Gastroesophageal sphincter (tissue), 4 donors: Measurements from ENCODE around the gene KRTAP4-5. TPM values are rescaled to one million over a fixed set of nuclear protein-coding genes. Genes with fewer than 3 reads are reported as not detected.
"Not testable (repeated sequence)": the region's sequence is repeated elsewhere in the genome, so short reads cannot be mapped to it uniquely, and the experiment has no call there.

ENCODE experiments used
- ATAC-seq: fragments of 150-250 bp; one replicate; pipeline ENCODE4 v1.9.1; 2016; ENCODE audit warnings: mild to moderate bottlenecking, moderate library complexity
- H3K27ac ChIP-seq, 4 donors: fragments of 200-600 bp; sonication (generic) in 3 of 4; 1 replicate in 3 of 4; 2 replicates in 1 of 4; pipeline ENCODE4 v1.5.1; 2016 to 2019
- H3K27me3 ChIP-seq: fragments of 200-600 bp; sonication (generic); one replicate; pipeline ENCODE4 v1.5.1; 2019
- H3K36me3 ChIP-seq, 2 donors: fragments of 200-600 bp; sonication (generic); one replicate each; pipeline ENCODE4 v1.5.1; 2019; ENCODE audit warnings: control low read depth in 1 of 2
- H3K4me1 ChIP-seq, 3 donors: fragments of 200-600 bp; sonication (generic); 1 replicate in 2 of 3; 2 replicates in 1 of 3; pipeline ENCODE4 v1.5.1; 2016 to 2019; ENCODE audit warnings: control low read depth in 2 of 3
- H3K4me3 ChIP-seq, 2 donors: fragments of 200-600 bp; sonication (generic); one replicate each; pipeline ENCODE4 v1.5.1; 2019; ENCODE audit warnings: mild to moderate bottlenecking in 1 of 2, moderate library complexity in 1 of 2
- H3K9me3 ChIP-seq, 3 donors: fragments of 200-600 bp; sonication (generic); one replicate each; pipeline ENCODE4 v1.5.1; 2017 to 2019; ENCODE audit warnings: control low read depth in 2 of 3
- CTCF ChIP-seq, 4 experiments: fragments of 200-600 bp in 2 of 4; fragments of 450-650 bp in 2 of 4; sonication (generic) in 1 of 4; IDR thresholded peaks; one replicate each; pipeline ENCODE4 v1.5.1; 2017 to 2019; ENCODE audit warnings: antibody characterized with exemption in 4 of 4, mild to moderate bottlenecking in 2 of 4, moderate library complexity in 2 of 4
- EP300 ChIP-seq: sonication (generic); formaldehyde crosslinking; IDR thresholded peaks from one replicate; pipeline ENCODE4 v1.6.1; 2017; ENCODE audit warnings: antibody characterized with exemption, mild to moderate bottlenecking
- POLR2A ChIP-seq, 2 donors: fragments of 450-650 bp; IDR thresholded peaks; one replicate each; pipeline ENCODE4 v1.6.1; 2017; ENCODE audit warnings: antibody characterized with exemption in 2 of 2, mild to moderate bottlenecking in 2 of 2, moderate library complexity in 1 of 2
- POLR2AphosphoS5 ChIP-seq: sonication (generic); formaldehyde crosslinking; IDR thresholded peaks from one replicate; pipeline ENCODE4 v1.6.1; 2017; ENCODE audit warnings: antibody characterized with exemption
- WGBS, 2 donors: methylation state at CpG; one replicate each; pipeline ENCODE4 v1.1.5; 2018; ENCODE audit warnings: low coverage in 1 of 2; 5-methylcytosine and 5-hydroxymethylcytosine counted together
- total RNA-seq, 4 donors: library from RNA; depleted of rRNA; stranded (reverse); fragments of >200 nt; gene quantifications; one replicate each; pipeline ENCODE4 v1.1.0, GENCODE V29; 2016

KRTAP4-5 gene
- not detected for total RNA-seq

GRCh38 chr17:41149652-41149985 lies at the start of gene KRTAP4-5:
Gene KRTAP4-5, minus strand, starts transcription at chr17:41149825. Its CDS starts 58 bp downstream, at chr17:41149767.
- no peak for TF ChIP-seq POLR2AphosphoS5
- no peak for TF ChIP-seq CTCF (IDR thresholded peaks at IDR 0.05)
- TF ChIP-seq EP300, result no peak
- TF ChIP-seq POLR2A (IDR thresholded peaks at IDR 0.05), result no peak
- no CpG with 5 or more reads among the region's 2 CpGs for WGBS, 2 donors
- H3K4me1 ChIP-seq, result no peaks in the 10 kb centered on the region
- no peaks in the 10 kb centered on the region for H3K36me3 ChIP-seq
- H3K27me3 ChIP-seq, result peaks cover 11% of the 10 kb centered on the region
- peaks cover 0 to 7% (median 0%) of the 10 kb centered on the region in 3 donors for H3K9me3 ChIP-seq
- ATAC-seq, result no peak
- no peak within 1 kb of the TSS for H3K4me3 ChIP-seq
- no peak within 1 kb of the TSS for H3K27ac ChIP-seq

- no peak for ATAC-seq
- Histone ChIP-seq H3K36me3 (no peaks in the 10 kb centered on the region), H3K4me3 (no peak overlapping the region), H3K27me3 (no peaks in the 10 kb centered on the region), H3K27ac (no peak overlapping the region), H3K4me1 (no peaks in the 10 kb centered on the region), H3K9me3 (peaks cover 0 to 12% (median 0%) of the 10 kb centered on the region in 3 donors)
- 31 to 55% methylated on average over 1 of the region's 1 CpG for WGBS, 2 donors
- TF ChIP-seq EP300, result no peak
- no peak for TF ChIP-seq POLR2A (IDR thresholded peaks at IDR 0.05)
- no peak for TF ChIP-seq POLR2AphosphoS5
- no peak for TF ChIP-seq CTCF (IDR thresholded peaks at IDR 0.05)
These were observed 46.4 kb upstream of the KRTAP4-5 start for GRCh38 chr17:41196068-41196467.

DNA sequence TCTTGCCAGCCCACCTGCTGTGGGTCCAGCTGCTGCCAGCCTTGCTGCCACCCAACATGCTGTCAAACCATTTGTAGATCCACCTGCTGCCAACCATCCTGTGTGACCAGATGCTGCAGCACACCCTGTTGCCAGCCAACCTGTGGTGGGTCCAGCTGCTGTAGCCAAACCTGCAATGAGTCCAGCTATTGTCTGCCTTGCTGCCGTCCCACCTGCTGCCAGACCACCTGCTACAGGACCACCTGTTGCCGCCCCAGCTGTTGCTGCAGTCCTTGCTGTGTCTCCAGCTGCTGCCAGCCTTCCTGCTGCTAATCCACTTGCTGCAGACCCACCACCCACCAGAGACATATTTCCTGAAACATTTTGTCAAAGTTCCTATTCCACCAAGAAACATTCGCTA lies 40.7 kb upstream of the KRTAP4-5 start:
- no peak for TF ChIP-seq POLR2A (IDR thresholded peaks at IDR 0.05)
- 75 to 88% methylated on average over 1 to 2 of the region's 3 CpGs for WGBS, 2 donors
- H3K27me3 ChIP-seq, result peaks cover 20% of the 10 kb centered on the region
- no peak overlapping the region for H3K27ac ChIP-seq
- no peak overlapping the region for H3K4me3 ChIP-seq
- ATAC-seq, result no peak
- H3K4me1 ChIP-seq, result no peaks in the 10 kb centered on the region
- H3K9me3 ChIP-seq, result no peaks in the 10 kb centered on the region
- H3K36me3 ChIP-seq, result no peaks in the 10 kb centered on the region

- not testable (repeated sequence) for H3K4me1 ChIP-seq, H3K9me3 ChIP-seq, ATAC-seq, H3K36me3 ChIP-seq, H3K4me3 ChIP-seq, H3K27ac ChIP-seq
- no CpG with 5 or more reads among the region's 1 CpG for WGBS, 2 donors
- peaks cover 20% of the 10 kb centered on the region for H3K27me3 ChIP-seq
These were observed 40.3 kb upstream of the KRTAP4-5 start, which contains the start of gene KRTAP9-1 for GRCh38 chr17:41189837-41190318. Gene KRTAP9-1, plus strand, starts transcription at chr17:41189887. Its CDS starts 0 bp downstream, at chr17:41189887.

DNA sequence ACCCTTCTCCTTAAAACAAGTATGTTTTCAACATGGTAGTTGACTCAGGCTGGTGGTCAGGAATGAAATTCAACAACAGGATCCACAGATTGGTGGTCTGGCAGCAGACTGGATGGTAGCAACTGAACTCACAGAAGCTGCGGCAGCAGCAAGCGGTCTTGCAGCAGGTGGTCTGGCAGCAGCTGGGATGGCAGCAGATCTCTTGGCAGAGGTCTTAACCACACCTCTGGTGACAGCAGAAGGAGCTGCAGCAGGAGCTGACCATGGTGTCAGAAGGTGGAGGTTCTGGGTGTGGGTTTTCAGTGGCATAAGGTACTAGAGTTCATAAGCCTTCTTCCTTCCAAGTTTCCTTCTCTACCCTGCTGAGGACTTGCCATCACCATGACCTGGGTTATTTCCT lies 37.2 kb upstream of the KRTAP4-5 start:
- no peak for TF ChIP-seq EP300
- no peak for TF ChIP-seq CTCF (IDR thresholded peaks at IDR 0.05)
- no peak for TF ChIP-seq POLR2AphosphoS5
- TF ChIP-seq POLR2A (IDR thresholded peaks at IDR 0.05), result no peak
- no peak for ATAC-seq
- H3K27ac ChIP-seq, result no peak overlapping the region
- no peaks in the 10 kb centered on the region for H3K36me3 ChIP-seq
- WGBS, 2 donors, result 90% methylated on average over 2 of the region's 2 CpGs; no CpG with 5 or more reads in 1 of the 2 donors
- peaks cover 32% of the 10 kb centered on the region for H3K27me3 ChIP-seq
- H3K4me1 ChIP-seq, result no peaks in the 10 kb centered on the region
- H3K4me3 ChIP-seq, result no peak overlapping the region
- H3K9me3 ChIP-seq, result no peaks in the 10 kb centered on the region

DNA sequence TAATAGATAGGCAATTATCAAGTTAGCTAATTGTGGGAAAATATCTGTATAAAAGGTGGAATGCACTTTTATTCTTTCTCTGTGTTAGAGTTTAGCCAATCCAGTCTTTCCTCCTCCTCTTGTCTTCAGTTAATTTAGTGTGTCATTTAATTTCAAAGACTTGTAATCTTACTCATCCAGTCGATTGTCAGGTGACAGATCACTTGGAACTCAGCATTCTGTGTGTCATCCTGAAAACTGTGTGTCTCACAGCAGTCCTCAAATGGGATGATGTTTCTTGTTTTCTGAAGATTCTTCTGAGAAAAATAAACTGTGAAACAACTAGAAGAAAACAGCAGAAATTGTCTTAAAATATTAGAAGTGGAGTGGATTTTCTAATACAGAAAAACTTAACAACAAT lies 35.4 kb upstream of the KRTAP4-5 start:
- Histone ChIP-seq H3K27ac (no peak overlapping the region), H3K36me3 (no peaks in the 10 kb centered on the region), H3K27me3 (peaks cover 27% of the 10 kb centered on the region), H3K4me1 (no peaks in the 10 kb centered on the region), H3K4me3 (no peak overlapping the region), H3K9me3 (no peaks in the 10 kb centered on the region)
- ATAC-seq, result no peak
- TF ChIP-seq POLR2AphosphoS5 (no peak), EP300 (no peak)
- WGBS, 2 donors, result 24% methylated on average over 1 of the region's 1 CpG; no CpG with 5 or more reads in 1 of the 2 donors
